Measurements from ENCODE around the gene ROBO1.
"Not testable (repeated sequence)": the region's sequence is repeated elsewhere in the genome, so short reads cannot be mapped to it uniquely, and the experiment has no call there.

Gene ROBO1

GRCh38 chr3:79378064-79378463, 389.7 kb downstream of the ROBO1 start:
- no peak for DNase-seq (ENCODE audit: low spot score)

- no peak for DNase-seq (ENCODE audit: low spot score)
These were observed 398.5 kb downstream of the ROBO1 start for GRCh38 chr3:79369306-79369705.

- no peak for DNase-seq (ENCODE audit: low spot score)
These were observed 399.4 kb downstream of the ROBO1 start for GRCh38 chr3:79368403-79368802.

- DNase-seq (ENCODE audit: low spot score) = no peak
These were observed 400.0 kb downstream of the ROBO1 start for GRCh38 chr3:79367803-79368202.

GRCh38 chr3:79367066-79367465, 400.7 kb downstream of the ROBO1 start:
- DNase-seq (ENCODE audit: low spot score) = no peak

GRCh38 chr3:79366414-79366813, 401.4 kb downstream of the ROBO1 start:
- DNase-seq (ENCODE audit: low spot score) = no peak

- DNase-seq (ENCODE audit: low spot score) = no peak
These were observed 403.0 kb downstream of the ROBO1 start for GRCh38 chr3:79364784-79365183.

GRCh38 chr3:79362571-79363270, 405.1 kb downstream of the ROBO1 start:
- DNase-seq (ENCODE audit: low spot score) = no peak

- peak; percentile 14 for DNase-seq (ENCODE audit: low spot score)
These were observed 405.9 kb downstream of the ROBO1 start for GRCh38 chr3:79361748-79362378.

- DNase-seq (ENCODE audit: low spot score) = no peak
These were observed 409.5 kb downstream of the ROBO1 start for GRCh38 chr3:79358327-79358726.

- no peak for DNase-seq (ENCODE audit: low spot score)
These were observed 413.6 kb downstream of the ROBO1 start for GRCh38 chr3:79354179-79354688.

GRCh38 chr3:79351699-79352098, 416.1 kb downstream of the ROBO1 start:
- no peak for DNase-seq (ENCODE audit: low spot score)

GRCh38 chr3:79344876-79345871, 422.6 kb downstream of the ROBO1 start:
- DNase-seq (ENCODE audit: low spot score) = no peak

GRCh38 chr3:79341961-79342360, 425.8 kb downstream of the ROBO1 start:
- DNase-seq (ENCODE audit: low spot score) = no peak

- no peak for DNase-seq (ENCODE audit: low spot score)
These were observed 428.0 kb downstream of the ROBO1 start for GRCh38 chr3:79339846-79340245.

- DNase-seq (ENCODE audit: low spot score) = no peak
These were observed 430.0 kb downstream of the ROBO1 start for GRCh38 chr3:79337798-79338197.

GRCh38 chr3:79329154-79329553, 438.6 kb downstream of the ROBO1 start:
- no peak for DNase-seq (ENCODE audit: low spot score)

GRCh38 chr3:79326642-79327041, 441.2 kb downstream of the ROBO1 start:
- DNase-seq (ENCODE audit: low spot score) = no peak

- not testable (repeated sequence) for DNase-seq (ENCODE audit: low spot score)
These were observed 441.9 kb downstream of the ROBO1 start for GRCh38 chr3:79325833-79326383.

GRCh38 chr3:79317551-79318518, 450.0 kb downstream of the ROBO1 start:
- no peak for DNase-seq (ENCODE audit: low spot score)

GRCh38 chr3:79314962-79315361, 452.8 kb downstream of the ROBO1 start:
- DNase-seq (ENCODE audit: low spot score) = no peak
